T-helper 2 cell (primary cell): ENCODE measurements around the gene IFT122.
A peak's percentile ranks its signal among the peaks of the same experiment; 100 is the strongest.
"Not testable (repeated sequence)": the region's sequence is repeated elsewhere in the genome, so short reads cannot be mapped to it uniquely, and the experiment has no call there.

Experiments
- DNase-seq, 5 experiments: peaks; one replicate each; pipeline versions ENCODE4 v3.0.0 to v3.0.0-alpha.2; 2012 to 2022
- total RNA-seq, 2 donors: gene quantifications; one replicate each; lab custom pipeline; 2026; lab: John Stamatoyannopoulos, UW

The IFT122 gene
- 25.3 to 28.6 reads per million in 2 donors for total RNA-seq

- peak; percentile 92 to 100 (median 99) for DNase-seq
These were observed at the start of gene IFT122, which contains the start of gene MBD4 for GRCh38 chr3:129439817-129440617. Gene IFT122, plus strand, starts transcription at chr3:129440224. Its CDS starts 107 bp downstream, at chr3:129440331. Gene MBD4, minus strand, starts transcription at chr3:129439948. Its CDS starts 115 bp downstream, at chr3:129439833.

GRCh38 chr3:129391583-129391982 lies 48.4 kb upstream of the IFT122 start:
- not testable (repeated sequence) for DNase-seq

GRCh38 chr3:129392106-129392887 lies 47.7 kb upstream of the IFT122 start:
- not testable (repeated sequence) for DNase-seq

GRCh38 chr3:129393271-129393670 lies 46.8 kb upstream of the IFT122 start:
- no peak for DNase-seq

GRCh38 chr3:129393760-129394564 lies 46.1 kb upstream of the IFT122 start:
- not testable (repeated sequence) for DNase-seq

GRCh38 chr3:129398803-129399144 lies 41.2 kb upstream of the IFT122 start:
- DNase-seq = peak in 2 of 5 experiments; percentile 3 to 26

GRCh38 chr3:129399145-129399894 lies 40.7 kb upstream of the IFT122 start:
- peak; percentile 19 to 90 (median 64) for DNase-seq

- no peak for DNase-seq
These were observed 40.1 kb upstream of the IFT122 start for GRCh38 chr3:129399895-129400357.

- no peak for DNase-seq
These were observed 37.8 kb upstream of the IFT122 start for GRCh38 chr3:129402210-129402609.

GRCh38 chr3:129402616-129403015 lies 37.4 kb upstream of the IFT122 start:
- no peak for DNase-seq

- no peak for DNase-seq
These were observed 36.6 kb upstream of the IFT122 start for GRCh38 chr3:129403450-129403849.

GRCh38 chr3:129404130-129404529 lies 35.9 kb upstream of the IFT122 start:
- DNase-seq = no peak

GRCh38 chr3:129404610-129405009 lies 35.4 kb upstream of the IFT122 start:
- no peak for DNase-seq

- no peak for DNase-seq
These were observed 30.5 kb upstream of the IFT122 start for GRCh38 chr3:129409541-129409940.

GRCh38 chr3:129410971-129411370 lies 29.1 kb upstream of the IFT122 start:
- no peak for DNase-seq

GRCh38 chr3:129412542-129413198 lies 27.4 kb upstream of the IFT122 start:
- DNase-seq = no peak

GRCh38 chr3:129413238-129413637 lies 26.8 kb upstream of the IFT122 start:
- DNase-seq = not testable (repeated sequence)

- peak in 1 of 5 experiments; percentile 40 for DNase-seq
These were observed 26.1 kb upstream of the IFT122 start for GRCh38 chr3:129413687-129414506.

GRCh38 chr3:129415378-129415777 lies 24.6 kb upstream of the IFT122 start:
- no peak for DNase-seq

- DNase-seq = no peak
These were observed 24.2 kb upstream of the IFT122 start for GRCh38 chr3:129415830-129416229.
